ENCODE data around the gene SLC19A3.

The SLC19A3 gene

DNA sequence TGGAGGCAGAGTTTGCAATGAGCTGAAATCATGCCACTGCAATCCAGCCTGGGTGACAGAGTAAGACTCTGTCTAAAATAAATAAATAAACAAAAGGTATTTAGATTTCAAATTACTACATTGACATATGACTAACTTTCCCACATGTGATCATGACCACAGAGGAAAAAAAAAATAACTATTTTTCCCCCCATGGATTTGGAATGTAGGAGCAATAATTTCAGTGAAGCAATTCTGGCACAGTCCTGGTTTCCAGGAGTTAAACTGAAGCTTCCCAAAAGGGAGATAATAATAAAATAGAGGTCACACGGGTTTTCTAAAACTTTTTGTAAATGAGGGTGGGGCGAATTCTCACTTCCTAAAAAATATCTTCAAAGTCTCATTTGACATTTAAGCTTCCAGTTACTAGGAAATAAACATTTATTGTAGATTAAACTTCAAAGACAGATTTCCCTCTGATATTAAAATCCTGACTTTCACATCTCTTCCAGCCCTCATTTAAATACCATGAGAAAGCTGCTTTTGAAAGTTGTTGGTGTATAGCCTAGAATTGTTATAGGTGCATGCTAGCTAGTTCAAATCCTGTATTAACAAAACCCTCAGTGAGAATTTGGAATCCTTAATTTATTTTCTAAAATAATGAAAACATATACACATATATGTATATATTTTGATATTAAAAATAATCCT, 20.7 kb downstream of the SLC19A3 start (continued):
- TF ChIP-seq BCL6B (tag by site-specific recombination; IDR thresholded peaks at IDR 0.05): no peak
- no peak for TF ChIP-seq GLIS2 (tag by site-specific recombination; IDR thresholded peaks at IDR 0.05)
- TF ChIP-seq CTCF (tag by site-specific recombination; IDR thresholded peaks at IDR 0.05): no peak
- TF ChIP-seq ZNF324 (tag by site-specific recombination; IDR thresholded peaks at IDR 0.05): no peak
- no peak for TF ChIP-seq ZNF585B (tag by site-specific recombination; IDR thresholded peaks at IDR 0.05)
- no peak for TF ChIP-seq ZNF398 (tag by site-specific recombination; IDR thresholded peaks at IDR 0.05)
- no peak for TF ChIP-seq ZNF571 (tag by site-specific recombination; IDR thresholded peaks at IDR 0.05)

DNA sequence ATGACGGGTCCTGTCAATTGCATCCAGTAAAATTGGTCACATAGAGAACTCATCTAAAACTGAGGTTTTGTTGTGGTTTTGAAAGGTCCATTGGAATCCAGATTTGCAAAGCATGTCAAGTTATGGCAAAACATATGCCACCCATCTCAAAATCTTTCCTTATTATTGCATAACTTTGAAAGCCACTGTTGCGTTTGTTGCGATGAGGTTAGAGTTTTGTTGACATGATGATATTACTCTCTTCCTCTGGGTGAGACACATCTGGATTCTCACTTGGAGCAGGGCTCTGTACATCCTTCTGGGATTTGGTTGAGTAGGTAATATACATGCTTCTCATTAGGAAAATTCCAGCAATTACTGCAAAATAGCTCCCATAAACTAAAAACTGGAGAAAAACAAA, 30.6 kb downstream of the SLC19A3 start:
- CTCF ChIA-PET: interaction anchor here (0.6 kb wide), 2 partner anchors 17 to 72 kb away, joined by 4 to 6 read pairs; no protein-coding TSS in a partner anchor

DNA sequence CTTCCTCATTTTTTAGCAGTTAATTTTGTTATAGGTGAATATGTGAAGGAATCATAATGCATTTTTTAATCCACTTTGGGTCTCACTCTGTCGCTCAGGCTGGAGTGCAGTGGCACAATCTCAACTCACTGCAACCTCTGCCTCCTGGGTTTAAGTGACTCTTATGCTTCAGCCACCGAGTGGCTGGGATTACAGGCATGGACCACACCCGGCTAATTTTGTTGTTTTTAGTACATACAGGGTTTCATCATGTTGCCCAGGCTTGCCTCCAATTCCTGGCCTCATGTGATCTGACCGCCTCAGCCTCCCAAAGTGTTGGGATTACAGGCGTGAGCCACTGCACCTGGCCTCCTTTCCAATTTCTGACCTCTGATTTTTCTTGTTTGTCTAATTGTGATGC, 33.6 kb downstream of the SLC19A3 start:
- Histone ChIP-seq H3K4me1 (ENCODE audit: control insufficient read depth, insufficient read depth, low read length) (no peaks in the 10 kb centered on the region), H3K9me3 (ENCODE audit: control insufficient read depth, insufficient read depth, low read depth, low read length) (no peaks in the 10 kb centered on the region), H3K4me3 (ENCODE audit: low read depth, low read length) (no peak overlapping the region), H3K36me3 (ENCODE audit: control insufficient read depth in 2 of 2, insufficient read depth in 1 of 2, low read length in 2 of 2) (no peaks in the 10 kb centered on the region), H3K27ac (ENCODE audit: extremely low read depth, low read depth, low read length) (no peak overlapping the region)
- TF ChIP-seq, protein P1, sequence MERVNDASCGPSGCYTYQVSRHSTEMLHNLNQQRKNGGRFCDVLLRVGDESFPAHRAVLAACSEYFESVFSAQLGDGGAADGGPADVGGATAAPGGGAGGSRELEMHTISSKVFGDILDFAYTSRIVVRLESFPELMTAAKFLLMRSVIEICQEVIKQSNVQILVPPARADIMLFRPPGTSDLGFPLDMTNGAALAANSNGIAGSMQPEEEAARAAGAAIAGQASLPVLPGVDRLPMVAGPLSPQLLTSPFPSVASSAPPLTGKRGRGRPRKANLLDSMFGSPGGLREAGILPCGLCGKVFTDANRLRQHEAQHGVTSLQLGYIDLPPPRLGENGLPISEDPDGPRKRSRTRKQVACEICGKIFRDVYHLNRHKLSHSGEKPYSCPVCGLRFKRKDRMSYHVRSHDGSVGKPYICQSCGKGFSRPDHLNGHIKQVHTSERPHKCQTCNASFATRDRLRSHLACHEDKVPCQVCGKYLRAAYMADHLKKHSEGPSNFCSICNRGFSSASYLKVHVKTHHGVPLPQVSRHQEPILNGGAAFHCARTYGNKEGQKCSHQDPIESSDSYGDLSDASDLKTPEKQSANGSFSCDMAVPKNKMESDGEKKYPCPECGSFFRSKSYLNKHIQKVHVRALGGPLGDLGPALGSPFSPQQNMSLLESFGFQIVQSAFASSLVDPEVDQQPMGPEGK (tag by site-specific recombination; IDR thresholded peaks at IDR 0.05): no peak
- TF ChIP-seq ZNF133 (tag by site-specific recombination; IDR thresholded peaks at IDR 0.05) (no peak), ZNF560 (tag by site-specific recombination; IDR thresholded peaks at IDR 0.05; ENCODE audit: borderline replicate concordance) (no peak), ZSCAN4 (tag by site-specific recombination; IDR thresholded peaks at IDR 0.05) (no peak), ZNF621 (tag by site-specific recombination; IDR thresholded peaks at IDR 0.05) (no peak), ZNF707 (tag by site-specific recombination; IDR thresholded peaks at IDR 0.05) (no peak)
- TF ChIP-seq, protein P2, sequence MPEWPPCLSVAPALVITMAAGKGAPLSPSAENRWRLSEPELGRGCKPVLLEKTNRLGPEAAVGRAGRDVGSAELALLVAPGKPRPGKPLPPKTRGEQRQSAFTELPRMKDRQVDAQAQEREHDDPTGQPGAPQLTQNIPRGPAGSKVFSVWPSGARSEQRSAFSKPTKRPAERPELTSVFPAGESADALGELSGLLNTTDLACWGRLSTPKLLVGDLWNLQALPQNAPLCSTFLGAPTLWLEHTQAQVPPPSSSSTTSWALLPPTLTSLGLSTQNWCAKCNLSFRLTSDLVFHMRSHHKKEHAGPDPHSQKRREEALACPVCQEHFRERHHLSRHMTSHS (tag by site-specific recombination; IDR thresholded peaks at IDR 0.05): no peak
- POLR2A ChIA-PET: no interaction called here
- CTCF ChIA-PET: no interaction called here

More for the DNA sequence above, 30.6 kb downstream of the SLC19A3 start:
- Histone ChIP-seq H3K9me3 (ENCODE audit: control insufficient read depth, insufficient read depth, low read depth, low read length) (no peaks in the 10 kb centered on the region), H3K4me1 (ENCODE audit: control insufficient read depth, insufficient read depth, low read length) (no peaks in the 10 kb centered on the region), H3K36me3 (ENCODE audit: control insufficient read depth in 2 of 2, insufficient read depth in 1 of 2, low read length in 2 of 2) (no peaks in the 10 kb centered on the region), H3K27ac (ENCODE audit: extremely low read depth, low read depth, low read length) (no peak overlapping the region), H3K4me3 (ENCODE audit: low read depth, low read length) (no peak overlapping the region)
- POLR2A ChIA-PET: no interaction called here
- TF ChIP-seq ZNF555 (tag by site-specific recombination; conservative IDR thresholded peaks at IDR 0.05): no peak
- TF ChIP-seq KLF10 (tag by site-specific recombination; IDR thresholded peaks at IDR 0.05): no peak
- TF ChIP-seq ZNF777 (tag by site-specific recombination; IDR thresholded peaks at IDR 0.05; ENCODE audit: borderline replicate concordance): no peak
- no peak for TF ChIP-seq KLF16 (tag by site-specific recombination; IDR thresholded peaks at IDR 0.05)
- no peak for TF ChIP-seq YY1 (tag by site-specific recombination; IDR thresholded peaks at IDR 0.05)
- TF ChIP-seq ZIC2 (tag by site-specific recombination; IDR thresholded peaks at IDR 0.05): no peak
- no peak for TF ChIP-seq ZXDB (tag by site-specific recombination; IDR thresholded peaks at IDR 0.05)
- no peak for TF ChIP-seq BCL11B (tag by site-specific recombination; IDR thresholded peaks at IDR 0.05; ENCODE audit: low read depth)
- TF ChIP-seq KLF7 (tag by site-specific recombination; IDR thresholded peaks at IDR 0.05; ENCODE audit: borderline replicate concordance): no peak
- TF ChIP-seq ZNF114 (tag by site-specific recombination; IDR thresholded peaks at IDR 0.05): no peak
- TF ChIP-seq ZNF324 (tag by site-specific recombination; IDR thresholded peaks at IDR 0.05): no peak
